ENCODE results near the gene WDR93. TPM values are rescaled to one million over a fixed set of nuclear protein-coding genes. Genes with fewer than 3 reads are reported as not detected.

WDR93 gene
- 0.11 and 0.39 TPM in 2 replicates for total RNA-seq

GRCh38 chr15:89690276-89691218 is at the start of gene WDR93, which contains the start of gene PEX11A:
Gene WDR93, plus strand, starts transcription at chr15:89690811. Its CDS starts 10,936 bp downstream, at chr15:89701747.
Gene PEX11A, minus strand, starts transcription at chr15:89690754. Its CDS starts 122 bp downstream, at chr15:89690632.

GRCh38 chr15:89654847-89655805 is 35.5 kb upstream of the WDR93 start, which contains the start of gene KIF7:
Gene KIF7, minus strand, starts transcription at chr15:89655467. Its CDS starts 2,537 bp downstream, at chr15:89652930.

GRCh38 chr15:89679212-89679611 is 11.4 kb upstream of the WDR93 start, which contains the start of gene PLIN1:
Gene PLIN1, minus strand, starts transcription at chr15:89679367. Its CDS starts 1,878 bp downstream, at chr15:89677489.

GRCh38 chr15:89750560-89751542 is 60.2 kb downstream of the WDR93 start, which contains the start of gene MESP1:
Gene MESP1, minus strand, starts transcription at chr15:89751249. Its CDS starts 18 bp downstream, at chr15:89751231.

GRCh38 chr15:89776274-89777072 is 85.9 kb downstream of the WDR93 start, which contains the start of gene MESP2:
Gene MESP2, plus strand, starts transcription at chr15:89776332. Its CDS starts 26 bp downstream, at chr15:89776358.

Small RNAs within 50 kb of the gene (small RNA-seq; reads per million reads assigned to genes)
- 0.12 reads per million for gene RNU6-132P

Other genes with a start within 250 kb of the WDR93 start
- gene RHCG, start 194.2 kb upstream of the WDR93 start, total RNA-seq: 0.11 and 2.4 TPM in 2 replicates
- 2.2 and 2.7 TPM in 2 replicates for gene TICRR, start 115.3 kb upstream of the WDR93 start, total RNA-seq
- gene KIF7, start 35.3 kb upstream of the WDR93 start, total RNA-seq: 8.4 and 8.6 TPM in 2 replicates
- gene PLIN1, start 11.4 kb upstream of the WDR93 start, total RNA-seq: 0.33 and 0.39 TPM in 2 replicates
- 3.5 and 4.7 TPM in 2 replicates for gene PEX11A, start 57 bp upstream of the WDR93 start, total RNA-seq
- gene MESP1, start 60.4 kb downstream of the WDR93 start, total RNA-seq: 0.39 TPM in 1 of 2 replicates, not detected in the other
- 0.39 and 0.54 TPM in 2 replicates for gene MESP2, start 85.5 kb downstream of the WDR93 start, total RNA-seq
- gene ANPEP, start 124.0 kb downstream of the WDR93 start, total RNA-seq: 4.3 and 32.2 TPM in 2 replicates
- gene AP3S2, start 203.2 kb downstream of the WDR93 start, total RNA-seq: 34.9 and 61.2 TPM in 2 replicates
- 10.7 and 11.4 TPM in 2 replicates for gene ARPIN, start 222.1 kb downstream of the WDR93 start, total RNA-seq